Activated naive CD8-positive, alpha-beta T cell treated with anti-CD3 and anti-CD28 coated beads, Interleukin-2, amount 50 U/mL, for 24 hours (primary cell): ENCODE results near the gene FOSB.

Source experiments
- ATAC-seq: fragments of 150-1000 bp; cut with Tn5 transposase; one replicate; pipeline ENCODE4 v1.10.0; 2021
- DNase-seq: peaks from one replicate; pipeline ENCODE4 v3.0.0; 2021
- H3K27ac Mint-ChIP-seq: one replicate; pipeline ENCODE4 v1.8.0; 2021; ENCODE audit warnings: mild to moderate bottlenecking, mixed read lengths
- H3K27me3 Mint-ChIP-seq: one replicate; pipeline ENCODE4 v1.8.0; 2021; ENCODE audit warnings: mixed read lengths
- H3K36me3 Mint-ChIP-seq: one replicate; pipeline ENCODE4 v1.8.0; 2021; ENCODE audit warnings: low read depth, mixed read lengths
- H3K4me1 Mint-ChIP-seq: one replicate; pipeline ENCODE4 v1.8.0; 2021; ENCODE audit warnings: mixed read lengths
- H3K4me3 Mint-ChIP-seq: one replicate; pipeline ENCODE4 v1.8.0; 2021; ENCODE audit warnings: mild to moderate bottlenecking, moderate library complexity, mixed read lengths
- H3K9me3 Mint-ChIP-seq: one replicate; pipeline ENCODE4 v1.8.0; 2021; ENCODE audit warnings: mixed read lengths

FOSB gene

DNA sequence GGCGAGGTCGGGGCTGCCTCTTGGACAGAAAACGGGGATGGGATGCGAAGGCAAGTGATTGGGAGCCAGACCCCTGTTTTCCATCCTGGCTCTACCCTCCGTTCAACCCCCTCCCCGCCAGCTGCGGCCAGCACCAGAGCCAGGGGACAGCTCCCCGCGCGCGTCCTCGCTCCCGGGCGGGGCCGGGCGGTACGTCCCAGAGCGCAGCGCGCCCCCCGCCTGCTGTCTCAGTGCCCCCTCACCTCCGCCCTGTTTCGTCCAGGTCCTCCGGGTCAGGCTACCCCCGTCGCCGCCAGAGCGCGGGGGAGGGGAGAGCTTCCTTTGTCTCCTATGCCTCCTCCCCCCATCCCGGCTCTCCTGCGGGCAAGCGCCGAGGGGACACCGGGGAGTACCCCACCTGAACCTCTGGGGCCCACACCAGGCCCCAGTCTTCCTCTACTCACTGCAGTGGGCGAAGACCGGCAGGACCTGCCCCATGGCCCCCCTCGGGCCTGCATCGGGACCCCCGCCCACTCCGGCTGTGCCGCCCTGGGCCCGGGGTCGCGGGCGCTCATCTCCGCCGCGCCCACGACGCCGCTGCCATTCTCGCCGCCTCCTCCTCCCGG, 28.7 kb downstream of the FOSB start:
- no peaks in the 10 kb centered on the region for H3K9me3 Mint-ChIP-seq
- ATAC-seq (peak; percentile 5), DNase-seq (no peak)
- H3K27ac Mint-ChIP-seq, result no peak overlapping the region
- H3K27me3 Mint-ChIP-seq, result peaks cover 42% of the 10 kb centered on the region
- H3K4me3 Mint-ChIP-seq, result peak overlapping the region; percentile 22
- peaks cover 40% of the 10 kb centered on the region for H3K4me1 Mint-ChIP-seq
- no peaks in the 10 kb centered on the region for H3K36me3 Mint-ChIP-seq

DNA sequence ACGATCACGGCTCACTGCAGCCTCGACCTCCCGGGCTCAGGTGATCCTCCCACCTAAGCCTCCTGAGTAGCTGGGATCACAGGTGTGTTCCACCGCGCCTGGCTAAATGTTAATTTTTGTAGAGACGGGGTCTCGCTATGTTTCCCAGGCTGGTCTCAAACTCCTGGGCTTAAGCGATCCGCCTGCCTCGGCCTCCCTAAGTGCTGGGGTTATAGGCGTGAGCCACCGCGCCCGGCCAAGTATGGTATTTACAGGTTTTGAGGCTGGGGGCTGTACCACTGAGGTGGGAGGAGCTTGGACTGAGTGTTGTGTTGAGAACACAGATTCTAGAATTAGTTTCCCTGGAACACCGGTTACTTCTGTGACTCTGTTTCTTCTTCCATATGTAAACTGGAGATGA, 30.0 kb downstream of the FOSB start:
- Mint-ChIP-seq H3K27me3 (peaks cover 34% of the 10 kb centered on the region), H3K36me3 (no peaks in the 10 kb centered on the region), H3K27ac (peak overlapping the region; percentile 53), H3K9me3 (no peaks in the 10 kb centered on the region), H3K4me3 (peak overlapping the region; percentile 58), H3K4me1 (peaks cover 45% of the 10 kb centered on the region)
- DNase-seq (no peak), ATAC-seq (no peak)

DNA sequence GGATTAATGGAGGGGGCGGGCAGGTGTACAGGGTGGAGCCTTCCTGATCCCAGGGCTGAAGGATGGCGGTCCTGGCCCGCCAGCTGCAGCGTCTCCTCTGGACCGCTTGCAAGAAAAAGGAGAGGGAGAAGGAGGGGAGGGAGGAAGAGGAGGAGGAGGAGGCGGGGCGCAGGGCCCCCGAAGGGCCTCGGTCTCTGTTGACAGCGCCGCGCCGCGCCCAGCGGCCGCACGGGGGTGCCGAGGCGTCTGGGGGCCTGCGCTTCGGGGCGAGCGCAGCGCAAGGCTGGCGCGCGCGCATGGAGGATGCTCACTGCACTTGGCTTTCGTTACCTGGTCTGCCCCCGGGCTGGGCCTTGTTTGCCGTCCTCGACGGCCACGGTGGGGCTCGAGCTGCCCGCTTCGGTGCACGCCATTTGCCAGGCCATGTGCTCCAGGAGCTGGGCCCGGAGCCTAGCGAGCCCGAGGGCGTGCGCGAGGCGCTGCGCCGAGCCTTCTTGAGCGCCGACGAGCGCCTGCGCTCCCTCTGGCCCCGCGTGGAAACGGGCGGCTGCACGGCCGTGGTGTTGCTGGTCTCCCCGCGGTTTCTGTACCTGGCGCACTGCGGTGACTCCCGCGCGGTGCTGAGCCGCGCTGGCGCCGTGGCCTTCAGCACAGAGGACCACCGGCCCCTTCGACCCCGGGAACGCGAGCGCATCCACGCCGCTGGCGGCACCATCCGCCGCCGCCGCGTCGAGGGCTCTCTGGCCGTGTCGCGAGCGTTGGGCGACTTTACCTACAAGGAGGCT, 30.8 kb downstream of the FOSB start, which contains the start of gene PPM1N:
TSS of gene PPM1N (plus strand) at position 33 of the 785 bp plus-strand sequence. CDS start at position 63, 30 bp downstream.
- Mint-ChIP-seq H3K27me3 (peaks cover 29% of the 10 kb centered on the region), H3K4me1 (peaks cover 38% of the 10 kb centered on the region), H3K27ac (peak within 1 kb of the TSS; percentile 75), H3K9me3 (no peaks in the 10 kb centered on the region), H3K4me3 (peak within 1 kb of the TSS; percentile 84), H3K36me3 (no peaks in the 10 kb centered on the region)
- ATAC-seq (peak; percentile 57), DNase-seq (peak; percentile 75)

DNA sequence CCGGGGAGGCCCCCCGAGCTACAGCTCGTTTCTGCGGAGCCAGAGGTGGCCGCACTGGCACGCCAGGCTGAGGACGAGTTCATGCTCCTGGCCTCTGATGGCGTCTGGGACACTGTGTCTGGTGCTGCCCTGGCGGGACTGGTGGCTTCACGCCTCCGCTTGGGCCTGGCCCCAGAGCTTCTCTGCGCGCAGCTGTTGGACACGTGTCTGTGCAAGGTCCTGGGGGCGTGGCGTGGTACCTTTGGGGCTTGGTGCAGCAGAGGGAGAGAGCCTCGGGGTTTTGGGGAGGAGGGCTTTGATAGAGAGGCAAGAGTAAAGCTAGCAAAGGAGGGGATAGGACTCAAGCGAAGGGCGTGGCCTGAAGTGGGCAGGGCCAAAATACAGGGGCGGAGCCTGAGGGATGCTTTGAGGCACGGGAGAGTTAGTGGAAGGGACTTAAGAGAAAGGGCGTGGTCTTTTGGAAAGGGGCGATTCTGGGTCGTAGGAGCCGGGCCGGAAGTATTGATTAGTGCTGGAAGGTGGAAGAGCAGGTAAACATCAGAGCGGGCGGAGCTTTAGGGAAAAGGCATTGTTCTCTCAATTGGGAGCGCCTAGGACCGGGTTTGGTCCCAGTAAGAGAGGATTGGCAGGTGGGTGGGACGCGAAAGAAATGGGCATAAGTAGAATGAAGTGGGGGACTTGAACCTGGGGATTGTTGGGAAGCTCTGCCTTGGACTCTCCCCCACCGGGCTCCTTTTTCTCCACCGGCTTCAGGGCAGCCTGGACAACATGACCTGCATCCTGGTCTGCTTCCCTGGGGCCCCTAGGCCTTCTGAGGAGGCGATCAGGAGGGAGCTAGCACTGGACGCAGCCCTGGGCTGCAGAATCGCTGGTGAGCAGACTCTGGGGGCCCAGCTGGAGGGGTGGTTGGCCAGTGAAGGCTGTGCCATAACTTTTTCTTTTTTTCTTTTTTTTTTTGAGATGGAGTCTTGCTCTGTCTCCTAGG, 31.7 kb downstream of the FOSB start:
- DNase-seq (peak; percentile 76), ATAC-seq (peak; percentile 45)
- peak overlapping the region; percentile 50 for H3K4me3 Mint-ChIP-seq
- no peak overlapping the region for H3K27ac Mint-ChIP-seq
- H3K9me3 Mint-ChIP-seq, result no peaks in the 10 kb centered on the region
- no peaks in the 10 kb centered on the region for H3K36me3 Mint-ChIP-seq
- H3K4me1 Mint-ChIP-seq, result peaks cover 39% of the 10 kb centered on the region
- H3K27me3 Mint-ChIP-seq, result peaks cover 24% of the 10 kb centered on the region

DNA sequence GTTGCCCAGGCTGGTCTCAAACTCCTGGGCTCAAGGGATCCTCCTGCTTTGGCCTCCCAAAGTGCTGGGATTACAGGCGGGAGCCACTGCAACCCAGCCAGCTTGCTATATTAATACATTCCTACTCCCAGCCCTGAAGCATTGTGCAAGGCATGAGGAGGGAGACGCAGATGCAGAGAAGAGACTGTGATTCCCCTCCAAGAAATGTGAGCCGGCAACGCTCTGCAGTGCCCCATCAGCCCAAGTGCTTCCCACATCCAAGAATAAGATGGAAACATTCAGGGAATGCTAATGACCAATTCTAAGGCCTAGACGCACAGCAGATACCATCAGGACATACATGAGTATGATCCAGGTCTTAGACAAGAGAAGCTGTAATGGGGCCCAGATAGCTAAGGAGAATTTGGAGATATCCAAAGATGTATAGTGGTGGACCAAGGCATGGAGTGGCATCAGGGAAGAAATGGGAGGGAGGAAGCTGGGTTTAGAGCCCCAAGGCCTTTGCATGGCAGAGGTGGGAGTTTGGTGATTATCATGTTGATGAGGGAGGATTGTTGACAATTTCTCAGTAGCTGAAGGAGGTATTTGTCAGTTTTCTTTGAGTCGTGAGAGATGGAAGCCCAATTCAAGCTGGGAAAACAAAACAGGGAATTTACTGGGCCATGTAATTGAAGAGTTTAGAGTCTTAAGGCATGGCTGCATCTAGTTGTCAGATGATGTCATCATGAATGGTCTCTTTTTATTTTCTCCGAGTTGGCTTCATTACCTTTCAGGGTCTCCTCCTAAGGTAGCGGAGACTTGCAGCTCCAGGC, 33.3 kb downstream of the FOSB start:
- H3K4me1 Mint-ChIP-seq, result peaks cover 44% of the 10 kb centered on the region
- no peak overlapping the region for H3K27ac Mint-ChIP-seq

DNA sequence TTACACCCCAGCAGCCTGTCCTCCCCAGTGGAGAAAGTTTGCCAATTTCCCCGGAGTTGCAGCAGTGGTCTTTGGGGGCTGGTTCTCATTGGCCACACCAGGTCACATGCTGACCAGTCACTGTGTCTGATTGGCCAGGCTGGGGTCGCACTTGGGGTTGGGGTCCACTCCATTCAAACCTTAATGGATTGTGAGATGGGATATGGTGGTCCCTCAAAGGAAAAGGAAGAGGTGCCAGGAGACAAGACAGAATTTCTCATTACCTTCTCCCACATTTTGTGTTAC, 33.9 kb downstream of the FOSB start:
- no peak overlapping the region for H3K27ac Mint-ChIP-seq
- no peak for ATAC-seq
- H3K4me3 Mint-ChIP-seq, result no peak overlapping the region
- H3K4me1 Mint-ChIP-seq, result peaks cover 45% of the 10 kb centered on the region
- no peak for DNase-seq
- peaks cover 11% of the 10 kb centered on the region for H3K27me3 Mint-ChIP-seq
- H3K36me3 Mint-ChIP-seq, result no peaks in the 10 kb centered on the region
- H3K9me3 Mint-ChIP-seq, result no peaks in the 10 kb centered on the region

More for the DNA sequence above, 33.3 kb downstream of the FOSB start:
- DNase-seq, result no peak
- Mint-ChIP-seq H3K9me3 (no peaks in the 10 kb centered on the region), H3K27me3 (peaks cover 14% of the 10 kb centered on the region), H3K4me3 (no peak overlapping the region), H3K36me3 (no peaks in the 10 kb centered on the region)
- ATAC-seq, result no peak

DNA sequence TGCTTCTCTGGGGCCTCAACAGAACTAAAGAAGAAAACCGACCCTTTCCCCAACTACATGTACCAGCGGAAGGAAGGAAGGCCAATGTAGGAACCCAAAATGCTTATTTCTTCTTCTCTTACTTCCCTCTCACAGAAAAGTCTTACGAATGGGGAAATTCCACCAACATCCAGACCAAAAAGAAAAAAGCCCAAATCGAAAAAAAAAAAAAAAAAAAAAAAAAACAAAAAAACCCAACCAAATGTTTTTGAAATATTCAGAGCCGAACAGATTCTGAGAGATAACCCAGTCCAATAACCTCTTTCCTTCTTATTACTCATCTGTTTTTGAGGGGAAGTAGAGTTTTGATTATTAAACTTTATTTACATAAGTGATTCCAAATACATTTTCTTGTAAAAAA, 34.3 kb downstream of the FOSB start:
- peaks cover 9% of the 10 kb centered on the region for H3K27me3 Mint-ChIP-seq
- H3K4me3 Mint-ChIP-seq, result no peak overlapping the region
- H3K36me3 Mint-ChIP-seq, result no peaks in the 10 kb centered on the region
- no peak for DNase-seq
- no peaks in the 10 kb centered on the region for H3K9me3 Mint-ChIP-seq
- no peak for ATAC-seq
- H3K4me1 Mint-ChIP-seq, result peaks cover 47% of the 10 kb centered on the region
- H3K27ac Mint-ChIP-seq, result no peak overlapping the region

DNA sequence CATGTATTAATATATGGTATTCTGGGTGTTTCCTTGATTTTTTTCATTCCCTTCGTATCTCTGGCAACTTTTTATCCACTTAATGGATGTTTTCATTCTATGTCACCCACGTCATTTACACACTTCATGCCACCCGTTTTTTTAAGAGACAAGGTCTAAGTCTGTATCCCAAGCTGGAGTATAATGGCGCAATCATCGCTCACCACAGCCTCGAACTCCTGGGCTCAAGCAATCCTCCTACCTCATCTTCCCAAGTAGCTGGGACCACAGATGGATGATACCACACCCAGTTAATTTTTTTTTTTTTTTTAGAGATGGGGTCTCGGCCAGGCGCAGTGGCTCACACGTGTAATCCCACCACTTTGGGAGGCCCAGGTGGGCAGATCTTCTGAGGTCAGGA, 36.1 kb downstream of the FOSB start:
- Mint-ChIP-seq H3K27ac (peak overlapping the region; percentile 11), H3K27me3 (peaks cover 5% of the 10 kb centered on the region), H3K4me1 (peaks cover 40% of the 10 kb centered on the region), H3K9me3 (no peaks in the 10 kb centered on the region), H3K36me3 (peaks cover 1% of the 10 kb centered on the region), H3K4me3 (no peak overlapping the region)
- no peak for DNase-seq
- ATAC-seq, result no peak

DNA sequence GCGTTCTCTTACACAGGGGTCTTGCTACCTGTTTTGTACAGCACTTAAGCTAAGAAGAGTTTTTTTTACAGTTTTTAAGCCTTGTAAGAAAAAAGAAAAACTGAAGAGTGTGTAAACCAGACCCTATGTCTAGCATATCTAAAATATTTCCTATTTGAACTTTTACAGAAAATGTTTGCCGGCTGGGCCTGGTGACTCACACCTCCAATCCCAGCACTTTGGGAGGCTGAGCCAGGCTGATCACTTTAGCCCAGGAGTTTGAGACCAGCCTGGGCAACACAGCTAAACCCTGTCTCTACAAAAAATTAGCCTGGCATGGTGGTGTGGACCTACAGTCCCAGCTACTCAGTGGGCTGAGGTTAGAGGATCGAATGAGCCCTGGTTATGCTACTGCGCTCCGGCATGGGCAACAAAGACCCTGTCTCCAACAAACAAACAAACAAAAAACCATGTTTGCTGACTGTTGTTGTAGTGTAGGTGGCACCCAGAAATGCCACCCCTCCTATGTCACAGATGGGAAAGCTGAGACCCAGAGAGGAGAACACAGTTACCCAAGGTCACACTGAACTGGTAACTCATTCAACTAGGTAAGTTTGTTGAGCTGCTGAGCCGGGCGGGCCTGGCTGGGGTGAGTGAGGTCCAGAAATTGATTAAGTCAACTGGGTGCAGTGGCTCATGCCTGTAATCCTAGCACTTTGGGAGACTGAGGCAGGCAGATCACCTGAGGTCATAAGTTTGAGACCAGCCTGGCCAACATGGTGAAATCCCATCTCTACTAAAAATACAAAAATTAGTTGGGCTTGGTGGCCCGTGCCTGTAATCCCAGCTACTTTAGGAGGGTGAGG, 37.6 kb downstream of the FOSB start:
- peak overlapping the region; percentile 76 for H3K4me3 Mint-ChIP-seq
- H3K36me3 Mint-ChIP-seq, result peaks cover 9% of the 10 kb centered on the region
- H3K4me1 Mint-ChIP-seq, result peaks cover 47% of the 10 kb centered on the region
- no peaks in the 10 kb centered on the region for H3K9me3 Mint-ChIP-seq
- peak overlapping the region; percentile 71 for H3K27ac Mint-ChIP-seq
- H3K27me3 Mint-ChIP-seq, result no peaks in the 10 kb centered on the region
- ATAC-seq (no peak), DNase-seq (no peak)

DNA sequence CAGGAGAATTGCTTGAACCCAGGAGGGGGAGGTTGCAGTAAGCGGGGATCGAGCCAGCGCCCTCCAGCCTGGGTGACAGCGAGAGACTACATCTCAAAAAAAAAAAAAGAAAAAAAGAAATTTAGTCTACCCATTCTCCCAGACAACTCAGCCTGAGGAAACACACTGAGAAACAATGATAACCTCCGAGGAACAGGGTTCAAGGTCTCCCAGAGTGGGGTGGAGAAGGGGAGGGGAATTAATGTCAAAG, 38.1 kb downstream of the FOSB start:
- Mint-ChIP-seq H3K27me3 (no peaks in the 10 kb centered on the region), H3K4me3 (peak overlapping the region; percentile 76), H3K36me3 (peaks cover 13% of the 10 kb centered on the region), H3K27ac (peak overlapping the region; percentile 71), H3K9me3 (no peaks in the 10 kb centered on the region), H3K4me1 (peaks cover 52% of the 10 kb centered on the region)
- ATAC-seq, result no peak
- no peak for DNase-seq

DNA sequence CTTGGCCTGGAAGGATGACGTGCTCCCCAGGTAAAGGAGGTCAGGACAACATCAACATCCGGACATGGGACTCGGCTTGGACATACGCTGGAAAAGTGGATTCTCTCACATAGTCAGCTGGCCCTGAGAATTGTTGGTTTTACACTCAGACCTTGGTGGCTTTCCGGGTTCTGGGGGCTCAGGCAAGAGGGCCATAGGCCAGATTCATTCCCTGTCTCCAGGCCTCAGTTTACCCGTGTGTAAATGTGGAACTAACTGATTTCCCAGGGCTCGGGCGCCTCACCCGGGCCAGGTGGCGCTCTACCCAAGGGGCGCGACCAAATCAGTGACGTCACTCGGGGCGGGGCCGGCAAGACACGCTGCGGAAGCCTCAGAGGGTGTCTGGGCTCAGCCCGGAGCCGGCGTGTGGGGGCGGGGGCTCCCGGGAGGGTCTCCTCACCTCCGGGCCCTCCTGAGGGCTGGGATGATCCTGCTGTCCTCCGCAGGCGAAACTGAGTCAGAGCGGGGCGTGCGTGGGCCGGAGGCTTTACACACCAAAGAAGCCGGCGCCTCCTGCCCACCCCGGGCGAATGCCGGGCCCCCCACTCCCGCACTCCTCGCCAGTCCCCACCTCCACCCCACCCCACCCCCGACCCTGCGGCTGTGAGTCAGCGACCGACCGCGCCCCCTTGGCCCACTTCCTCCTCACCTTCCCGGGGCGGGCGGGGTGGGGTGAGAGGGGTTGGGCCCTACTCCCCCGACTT, 38.6 kb downstream of the FOSB start:
- Mint-ChIP-seq H3K27me3 (no peaks in the 10 kb centered on the region), H3K4me3 (peak overlapping the region; percentile 91), H3K4me1 (peaks cover 56% of the 10 kb centered on the region), H3K36me3 (peaks cover 15% of the 10 kb centered on the region), H3K27ac (peak overlapping the region; percentile 92), H3K9me3 (no peaks in the 10 kb centered on the region)
- DNase-seq (peak; percentile 100), ATAC-seq (peak; percentile 87)

DNA sequence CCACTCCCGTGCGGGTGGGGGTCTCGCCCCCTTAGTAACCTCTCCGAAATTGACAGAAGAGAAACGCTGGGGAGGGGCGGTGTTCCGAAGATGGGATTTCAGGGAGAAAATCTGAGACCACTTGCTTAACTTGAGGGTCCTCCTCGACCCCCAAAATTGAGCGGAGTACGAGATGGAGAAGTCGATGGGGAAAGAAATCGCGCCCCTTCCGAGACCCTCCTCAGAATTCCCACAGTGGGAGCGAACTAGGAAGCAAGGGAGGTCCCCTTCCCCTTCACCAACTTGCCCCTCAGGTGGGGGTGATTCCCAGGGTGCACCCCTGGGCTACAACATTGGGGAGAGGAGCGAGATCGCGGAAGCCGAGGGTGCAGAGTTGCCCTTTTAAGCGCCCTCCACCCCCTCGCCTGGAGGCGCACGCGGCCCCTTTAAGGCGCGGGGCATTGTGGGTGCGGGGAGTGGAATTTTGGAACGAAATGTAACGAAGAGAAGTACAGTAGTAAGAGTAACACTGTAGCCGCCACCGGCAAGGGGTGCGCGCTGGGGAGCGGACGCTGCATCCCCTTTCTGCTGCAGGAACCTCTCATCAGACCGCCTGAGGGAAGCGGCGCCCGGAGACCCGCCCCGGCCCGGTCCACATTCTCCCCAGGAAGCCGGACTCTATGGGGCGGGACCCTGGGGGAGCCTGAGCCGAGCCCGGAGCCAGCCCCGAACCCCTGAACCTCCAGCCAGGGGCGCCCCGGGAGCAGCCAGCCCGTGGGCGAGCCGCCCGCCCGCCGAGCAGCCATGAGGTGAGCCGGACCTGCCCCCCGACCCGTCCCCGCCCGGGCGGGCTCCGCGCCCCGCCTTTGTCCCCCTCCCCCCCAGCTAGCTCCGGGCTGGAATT, 39.4 kb downstream of the FOSB start, which contains the start of gene VASP:
TSS of gene VASP (plus strand) at position 491 of the 883 bp plus-strand sequence. CDS start at position 784, 293 bp downstream.
- Mint-ChIP-seq H3K4me3 (peak within 1 kb of the TSS; percentile 91), H3K36me3 (peaks cover 15% of the 10 kb centered on the region), H3K27ac (peak within 1 kb of the TSS; percentile 92), H3K27me3 (no peaks in the 10 kb centered on the region), H3K9me3 (no peaks in the 10 kb centered on the region), H3K4me1 (peaks cover 61% of the 10 kb centered on the region)
- ATAC-seq (peak; percentile 55), DNase-seq (peak; percentile 91)
